Measurements from ENCODE around the gene ARFGAP1. TPM values are rescaled to one million over a fixed set of nuclear protein-coding genes. Genes with fewer than 3 reads are reported as not detected.

The ARFGAP1 gene
- polyA plus RNA-seq, 1 donor (not counting 4 experiments of a cell fraction or from before 2014, with no cell fraction given) = 31.5 TPM

DNA sequence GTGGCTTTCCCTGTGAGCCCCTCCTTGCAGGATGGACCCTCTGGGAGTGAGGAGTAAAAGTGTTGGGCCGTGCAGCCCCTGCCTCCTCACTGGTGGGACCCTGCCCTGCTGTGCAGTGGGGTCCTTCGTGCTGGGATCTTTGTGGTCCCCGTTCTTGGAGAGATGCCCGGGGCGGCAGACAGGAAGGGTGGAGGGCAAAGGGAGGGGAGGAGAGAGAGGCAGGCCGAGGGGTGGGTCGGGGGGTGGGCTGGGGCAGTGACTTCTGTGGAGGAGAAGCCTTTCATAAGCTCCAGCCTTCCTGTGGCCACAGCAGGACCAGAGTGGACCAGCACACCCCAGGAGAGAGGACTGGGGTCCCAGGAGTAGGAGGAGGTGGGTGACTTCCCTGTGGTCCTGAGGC lies 20.3 kb downstream of the ARFGAP1 start, which contains the start of gene COL20A1:
COL20A1 (plus strand) TSS at position 283 of the 400 bp plus-strand sequence. CDS start 1,922 bp downstream, outside the sequence.
- Histone ChIP-seq H3K4me3 (ENCODE audit: control insufficient read depth in 2 of 3, extremely low read depth in 1 of 3, insufficient read depth in 2 of 3, low read depth in 1 of 3, low read length in 3 of 3) (no peak within 1 kb of the TSS), H3K27ac (ENCODE audit: control insufficient read depth, insufficient read depth, low read length) (no peak within 1 kb of the TSS), H3K36me3 (ENCODE audit: control insufficient read depth in 2 of 2, extremely low read depth in 1 of 2, insufficient read depth in 2 of 2, low read length in 2 of 2) (peaks cover 8 to 10% of the 10 kb centered on the region in 2 experiments), H3K79me2 (ENCODE audit: control insufficient read depth, insufficient read depth, low read length) (no peaks in the 10 kb centered on the region), H3K9ac (ENCODE audit: control insufficient read depth, extremely low read depth, insufficient read depth, low read length) (no peak within 1 kb of the TSS), H2AFZ (ENCODE audit: control insufficient read depth, low read length) (no peak within 1 kb of the TSS), H3K9me1 (ENCODE audit: control insufficient read depth, extremely low read depth, insufficient read depth, low read length) (no peaks in the 10 kb centered on the region), H3K27me3 (ENCODE audit: control insufficient read depth, extremely low read depth, insufficient read depth, low read length) (peaks cover 26% of the 10 kb centered on the region), H4K20me1 (ENCODE audit: control insufficient read depth, extremely low read depth, insufficient read depth, low read length) (peaks cover 5% of the 10 kb centered on the region), H3K9me3 (ENCODE audit: control insufficient read depth, low read depth, low read length) (no peaks in the 10 kb centered on the region), H3K4me2 (ENCODE audit: control insufficient read depth, extremely low read depth, insufficient read depth, low read depth, low read length) (no peak within 1 kb of the TSS), H3K4me1 (ENCODE audit: control insufficient read depth, extremely low read depth, insufficient read depth, low read length) (no peaks in the 10 kb centered on the region)
- FAIRE-seq (no peak), DNase-seq (ENCODE audit: low read depth, low spot score) (no peak)
- dilution Hi-C loops (cut with MboI; ENCODE audit: extremely low pct_ligation_motif_present, low sequenced_read_pairs) = no loop called here
- TF ChIP-seq, protein P1, sequence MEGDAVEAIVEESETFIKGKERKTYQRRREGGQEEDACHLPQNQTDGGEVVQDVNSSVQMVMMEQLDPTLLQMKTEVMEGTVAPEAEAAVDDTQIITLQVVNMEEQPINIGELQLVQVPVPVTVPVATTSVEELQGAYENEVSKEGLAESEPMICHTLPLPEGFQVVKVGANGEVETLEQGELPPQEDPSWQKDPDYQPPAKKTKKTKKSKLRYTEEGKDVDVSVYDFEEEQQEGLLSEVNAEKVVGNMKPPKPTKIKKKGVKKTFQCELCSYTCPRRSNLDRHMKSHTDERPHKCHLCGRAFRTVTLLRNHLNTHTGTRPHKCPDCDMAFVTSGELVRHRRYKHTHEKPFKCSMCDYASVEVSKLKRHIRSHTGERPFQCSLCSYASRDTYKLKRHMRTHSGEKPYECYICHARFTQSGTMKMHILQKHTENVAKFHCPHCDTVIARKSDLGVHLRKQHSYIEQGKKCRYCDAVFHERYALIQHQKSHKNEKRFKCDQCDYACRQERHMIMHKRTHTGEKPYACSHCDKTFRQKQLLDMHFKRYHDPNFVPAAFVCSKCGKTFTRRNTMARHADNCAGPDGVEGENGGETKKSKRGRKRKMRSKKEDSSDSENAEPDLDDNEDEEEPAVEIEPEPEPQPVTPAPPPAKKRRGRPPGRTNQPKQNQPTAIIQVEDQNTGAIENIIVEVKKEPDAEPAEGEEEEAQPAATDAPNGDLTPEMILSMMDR (optimal IDR thresholded peaks at IDR 0.05 in 1 of 3, IDR thresholded peaks at IDR 0.05 in 1 of 3, conservative IDR thresholded peaks at IDR 0.05 in 1 of 3; ENCODE audit: extremely low read depth in 1 of 3, insufficient read depth in 2 of 3, low read length in 3 of 3) = no peak
- TF ChIP-seq EZH2 (IDR thresholded peaks at IDR 0.05; ENCODE audit: low read length) = no peak

DNA sequence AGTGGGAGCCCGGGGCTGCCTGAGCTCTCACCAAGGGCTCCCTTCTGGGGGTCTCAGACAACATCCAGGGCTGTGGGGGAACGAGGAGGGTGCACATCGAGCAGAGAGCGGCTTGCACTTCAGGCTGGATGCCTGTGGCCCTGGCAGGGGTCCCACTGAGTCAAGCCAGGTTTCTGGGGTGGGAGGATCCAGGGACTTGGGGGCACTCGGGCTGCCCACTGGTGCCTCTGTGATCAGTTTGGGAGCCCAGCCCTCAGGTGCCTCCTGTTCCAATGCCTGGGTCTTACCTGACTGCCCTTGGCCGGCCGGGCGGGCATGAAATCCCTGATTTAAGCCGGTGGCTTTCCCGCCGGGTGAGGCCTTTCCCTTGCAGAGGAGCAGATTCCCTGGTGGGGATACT lies 20.8 kb downstream of the ARFGAP1 start:
- Histone ChIP-seq H3K27ac (ENCODE audit: control insufficient read depth, insufficient read depth, low read length) (no peak overlapping the region), H3K36me3 (ENCODE audit: control insufficient read depth in 2 of 2, extremely low read depth in 1 of 2, insufficient read depth in 2 of 2, low read length in 2 of 2) (peaks cover 8 to 9% of the 10 kb centered on the region in 2 experiments), H2AFZ (ENCODE audit: control insufficient read depth, low read length) (no peak overlapping the region), H3K4me2 (ENCODE audit: control insufficient read depth, extremely low read depth, insufficient read depth, low read depth, low read length) (no peak overlapping the region), H3K9me3 (ENCODE audit: control insufficient read depth, low read depth, low read length) (no peaks in the 10 kb centered on the region), H3K9ac (ENCODE audit: control insufficient read depth, extremely low read depth, insufficient read depth, low read length) (no peak overlapping the region), H3K79me2 (ENCODE audit: control insufficient read depth, insufficient read depth, low read length) (no peaks in the 10 kb centered on the region), H3K9me1 (ENCODE audit: control insufficient read depth, extremely low read depth, insufficient read depth, low read length) (no peaks in the 10 kb centered on the region), H4K20me1 (ENCODE audit: control insufficient read depth, extremely low read depth, insufficient read depth, low read length) (peaks cover 5% of the 10 kb centered on the region), H3K4me1 (ENCODE audit: control insufficient read depth, extremely low read depth, insufficient read depth, low read length) (no peaks in the 10 kb centered on the region), H3K27me3 (ENCODE audit: control insufficient read depth, extremely low read depth, insufficient read depth, low read length) (peaks cover 26% of the 10 kb centered on the region), H3K4me3 (ENCODE audit: control insufficient read depth in 2 of 3, extremely low read depth in 1 of 3, insufficient read depth in 2 of 3, low read depth in 1 of 3, low read length in 3 of 3) (no peak overlapping the region)
- TF ChIP-seq, protein P1 (optimal IDR thresholded peaks at IDR 0.05 in 1 of 3, IDR thresholded peaks at IDR 0.05 in 1 of 3, conservative IDR thresholded peaks at IDR 0.05 in 1 of 3; ENCODE audit: extremely low read depth in 1 of 3, insufficient read depth in 2 of 3, low read length in 3 of 3) = no peak
- TF ChIP-seq EZH2 (IDR thresholded peaks at IDR 0.05; ENCODE audit: low read length) = no peak
- FAIRE-seq (no peak), DNase-seq (ENCODE audit: low read depth, low spot score) (no peak)
- dilution Hi-C loops (cut with MboI; ENCODE audit: extremely low pct_ligation_motif_present, low sequenced_read_pairs) = no loop called here
